Left lung (tissue), 10 donors: Measurements from ENCODE around the gene SIGLEC11. TPM values are rescaled to one million over a fixed set of nuclear protein-coding genes. Genes with fewer than 3 reads are reported as not detected.
"Not testable (repeated sequence)": the region's sequence is repeated elsewhere in the genome, so short reads cannot be mapped to it uniquely, and the experiment has no call there.

Experiments
- ATAC-seq: fragments of 200-7000 bp; cut with Tn5 transposase; one replicate; pipeline ENCODE4 v1.9.1; 2020; ENCODE audit warnings: moderate library complexity
- DNase-seq, 4 donors: peaks; one replicate each; pipeline ENCODE4 v3.0.0-alpha.2; 2013 to 2020
- H3K27ac ChIP-seq, 2 donors: fragments of 200-600 bp; sonication (generic) in 1 of 2; one replicate each; pipeline versions ENCODE4 v1.5.0 to v1.8.0; 2020 to 2021
- H3K27me3 ChIP-seq, 2 donors: fragments of 200-600 bp; sonication (generic) in 1 of 2; one replicate each; pipeline versions ENCODE4 v1.5.0 to v1.8.0; 2020 to 2021
- H3K36me3 ChIP-seq, 2 donors: fragments of 200-600 bp; sonication (generic) in 1 of 2; one replicate each; pipeline versions ENCODE4 v1.5.0 to v1.8.0; 2020 to 2021
- H3K4me1 ChIP-seq, 2 donors: fragments of 200-600 bp; one replicate each; pipeline ENCODE4 v1.8.0; 2021
- H3K4me3 ChIP-seq, 2 donors: fragments of 200-600 bp; sonication (generic) in 1 of 2; one replicate each; pipeline versions ENCODE4 v1.5.0 to v1.8.0; 2020 to 2021; ENCODE audit warnings: mild to moderate bottlenecking in 1 of 2
- H3K9me3 ChIP-seq, 2 donors: fragments of 200-600 bp; sonication (generic) in 1 of 2; one replicate each; pipeline versions ENCODE4 v1.5.0 to v1.8.0; 2020 to 2021
- intact Hi-C, 2 donors: fragments of 100-400 bp; cut with DNase I; formaldehyde crosslinking; loops; one replicate each; pipeline versions ENCODE4 v1.11.2 to v1.14.2; 2022
- polyA plus RNA-seq, 6 donors: library from polyadenylated mRNA; unstranded; fragments of 120-200 nt; gene quantifications; one replicate each; pipeline ENCODE4 v1.2.1, GENCODE V29; 2013; ENCODE audit not compliant: insufficient read length in 6 of 6
- total RNA-seq, 2 donors: library from RNA; stranded (reverse); fragmentation: NEBNext Ultra II Directional; extraction: Animal tissue kit (Norgen Biotek cat#: 25700); gene quantifications; one replicate each; pipeline ENCODE4 v1.2.1, GENCODE V29; 2021
- TF ChIP-seq, protein P1 (sequence below), 2 donors: fragments of 200-600 bp; sonication (generic) in 1 of 2; IDR thresholded peaks; one replicate each; pipeline versions ENCODE4 v1.5.0 to v1.8.0; 2021; ENCODE audit warnings: antibody characterized with exemption in 2 of 2
- donor health status: DM: no; HTN: yes; CAD: no.
- donor health status: DM: no; HTN: no; CAD: no.

Gene SIGLEC11
- total and polyA plus RNA-seq, 8 donors = 0.34 to 4.9 (median 0.73) TPM

DNA sequence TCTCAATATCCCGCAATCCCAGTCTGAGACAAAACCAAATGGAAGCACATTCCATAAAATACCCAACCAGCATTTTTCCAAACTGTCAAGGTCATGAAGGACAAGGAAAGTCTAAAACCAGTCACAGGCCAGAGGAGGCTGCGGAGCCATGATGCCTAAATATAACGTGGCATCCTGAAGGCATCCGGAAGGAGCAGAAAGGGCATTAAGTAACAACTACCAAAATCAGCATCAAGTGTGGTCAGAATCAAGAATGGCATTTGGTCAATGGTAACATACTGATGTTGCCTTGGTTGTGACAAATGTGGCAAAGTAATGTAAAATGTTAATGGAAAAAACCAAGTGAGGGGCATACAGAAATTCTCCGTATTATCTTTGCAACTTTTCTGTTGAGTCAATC is 35.5 kb downstream of the SIGLEC11 start:
- Histone ChIP-seq H3K4me1 (peaks cover 0 to 77% of the 10 kb centered on the region in 2 donors), H3K4me3 (no peak overlapping the region), H3K27me3 (no peaks in the 10 kb centered on the region), H3K9me3 (no peaks in the 10 kb centered on the region), H3K36me3 (peaks cover 0 to 75% of the 10 kb centered on the region in 2 donors), H3K27ac (no peak overlapping the region)
- TF ChIP-seq, protein P1, sequence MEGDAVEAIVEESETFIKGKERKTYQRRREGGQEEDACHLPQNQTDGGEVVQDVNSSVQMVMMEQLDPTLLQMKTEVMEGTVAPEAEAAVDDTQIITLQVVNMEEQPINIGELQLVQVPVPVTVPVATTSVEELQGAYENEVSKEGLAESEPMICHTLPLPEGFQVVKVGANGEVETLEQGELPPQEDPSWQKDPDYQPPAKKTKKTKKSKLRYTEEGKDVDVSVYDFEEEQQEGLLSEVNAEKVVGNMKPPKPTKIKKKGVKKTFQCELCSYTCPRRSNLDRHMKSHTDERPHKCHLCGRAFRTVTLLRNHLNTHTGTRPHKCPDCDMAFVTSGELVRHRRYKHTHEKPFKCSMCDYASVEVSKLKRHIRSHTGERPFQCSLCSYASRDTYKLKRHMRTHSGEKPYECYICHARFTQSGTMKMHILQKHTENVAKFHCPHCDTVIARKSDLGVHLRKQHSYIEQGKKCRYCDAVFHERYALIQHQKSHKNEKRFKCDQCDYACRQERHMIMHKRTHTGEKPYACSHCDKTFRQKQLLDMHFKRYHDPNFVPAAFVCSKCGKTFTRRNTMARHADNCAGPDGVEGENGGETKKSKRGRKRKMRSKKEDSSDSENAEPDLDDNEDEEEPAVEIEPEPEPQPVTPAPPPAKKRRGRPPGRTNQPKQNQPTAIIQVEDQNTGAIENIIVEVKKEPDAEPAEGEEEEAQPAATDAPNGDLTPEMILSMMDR (IDR thresholded peaks at IDR 0.05) = no peak
- DNase-seq = peak in 1 of 4 donors; percentile 2
- ATAC-seq = no peak
- intact Hi-C loops = no loop called here

DNA sequence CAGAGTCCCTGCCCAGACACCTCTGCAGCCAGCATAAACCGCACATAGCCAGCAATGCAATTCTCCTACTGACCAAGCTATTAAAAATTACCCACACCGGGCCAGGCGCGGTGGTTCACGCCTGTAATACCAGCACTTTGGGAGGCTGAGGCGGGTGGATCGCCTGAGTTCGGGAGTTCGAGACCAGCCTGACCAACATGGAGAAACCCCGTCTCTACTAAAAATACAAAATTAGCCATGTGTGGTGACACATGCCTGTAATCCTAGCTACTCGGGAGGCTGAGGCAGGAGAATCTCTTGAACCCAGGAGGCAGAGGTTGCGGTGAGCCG is 36.1 kb downstream of the SIGLEC11 start:
- H3K4me3 ChIP-seq, intact Hi-C loops, ATAC-seq, H3K9me3 ChIP-seq, H3K27ac ChIP-seq, H3K27me3 ChIP-seq: not testable (repeated sequence)
- H3K36me3 ChIP-seq = peaks cover 0 to 77% of the 10 kb centered on the region in 2 donors
- peak in 1 of 4 donors; percentile 37 for DNase-seq
- H3K4me1 ChIP-seq = peaks cover 0 to 71% of the 10 kb centered on the region in 2 donors

DNA sequence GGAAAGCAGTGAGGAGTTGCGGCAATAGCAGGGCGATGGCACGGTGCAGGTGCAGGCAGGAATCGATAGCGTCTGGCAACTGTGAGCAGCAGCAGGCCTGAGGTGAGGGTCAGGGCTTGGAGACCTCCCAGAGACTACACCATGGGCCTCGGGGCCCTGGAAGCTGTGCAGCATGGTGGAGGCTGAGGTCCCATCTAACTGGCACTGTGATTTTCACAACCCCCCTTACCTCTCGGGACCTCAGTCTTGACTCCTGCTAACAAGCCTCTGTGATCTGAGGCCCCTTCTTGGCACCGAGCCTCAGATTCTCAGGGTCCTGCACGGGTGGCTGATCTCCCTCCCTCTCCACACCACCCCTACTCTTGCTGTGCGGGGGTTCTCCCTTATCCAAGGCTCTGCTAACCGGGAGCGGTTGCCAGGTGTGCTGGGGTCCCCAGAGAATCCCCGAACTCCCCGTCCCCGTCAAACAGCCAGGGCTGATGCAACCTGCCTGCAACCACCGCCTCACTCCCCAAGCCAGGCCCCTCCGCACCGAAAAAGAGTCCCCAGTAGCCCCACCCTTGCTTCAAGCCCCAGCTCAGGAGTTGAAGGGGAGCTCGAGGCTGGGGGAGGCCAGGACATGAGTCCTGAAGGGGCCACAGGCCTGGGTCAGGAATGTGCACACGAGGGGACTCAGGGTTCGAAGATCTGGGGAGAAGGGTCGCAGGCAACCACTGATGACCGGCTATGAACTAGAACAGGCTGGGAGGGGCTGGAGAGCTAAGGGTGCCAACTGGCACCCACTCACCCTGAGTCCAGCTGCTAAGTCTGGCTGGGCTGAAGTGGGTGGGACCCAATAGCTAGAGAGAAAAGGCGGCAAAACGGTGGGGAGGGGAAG is 36.7 kb downstream of the SIGLEC11 start:
- Histone ChIP-seq H3K27me3 (no peaks in the 10 kb centered on the region), H3K4me3 (no peak overlapping the region), H3K4me1 (peaks cover 0 to 69% of the 10 kb centered on the region in 2 donors), H3K9me3 (no peaks in the 10 kb centered on the region), H3K36me3 (peaks cover 0 to 77% of the 10 kb centered on the region in 2 donors), H3K27ac (no peak overlapping the region)
- ATAC-seq = no peak
- intact Hi-C loops = no loop called here
- TF ChIP-seq, protein P1 (IDR thresholded peaks at IDR 0.05) = no peak
- peak in 1 of 4 donors; percentile 49 for DNase-seq

DNA sequence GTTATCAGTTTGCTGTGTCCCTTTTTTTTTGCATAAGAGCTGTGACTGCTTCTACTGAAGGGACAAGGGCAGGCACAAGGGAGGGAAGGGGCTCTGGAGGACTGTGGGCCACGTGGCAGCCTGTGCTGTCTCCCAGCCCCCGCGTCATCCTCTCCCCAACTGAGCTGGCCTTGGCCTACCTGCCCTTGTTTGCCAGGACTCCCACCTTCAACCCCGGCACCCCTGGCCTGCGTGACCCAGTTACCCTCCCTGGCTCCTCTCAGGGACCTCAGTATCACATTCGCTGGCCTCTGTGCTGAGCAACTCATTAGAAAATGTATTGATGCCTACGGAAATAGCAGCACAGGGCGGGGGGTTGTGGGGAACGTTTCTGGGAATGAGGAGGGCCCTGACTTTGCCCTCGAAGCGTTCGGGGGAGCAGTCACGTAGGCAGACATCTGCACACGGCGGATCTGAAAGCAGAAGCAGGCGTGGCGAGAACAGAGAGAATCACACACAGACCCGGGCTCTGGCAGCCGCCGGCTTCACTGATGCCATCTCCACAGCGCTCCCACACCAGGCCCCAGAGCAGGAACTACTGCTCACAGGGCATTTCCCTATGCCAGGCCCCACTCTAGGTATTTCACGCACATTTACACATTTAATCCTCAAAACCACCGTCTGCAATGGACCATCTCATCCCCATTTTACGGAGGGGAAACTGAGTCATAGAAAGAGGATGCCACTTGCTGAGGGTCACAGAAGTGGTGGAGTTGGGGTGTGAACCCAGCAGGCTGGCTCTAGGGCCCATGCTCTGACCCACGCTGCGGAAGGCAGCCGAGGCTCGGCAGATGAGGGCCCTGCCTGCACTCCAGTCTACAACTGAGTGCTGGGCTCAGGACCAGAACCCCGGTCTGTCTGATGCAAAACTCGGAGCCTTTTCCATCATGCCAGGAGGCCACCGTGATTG is 37.6 kb downstream of the SIGLEC11 start:
- Histone ChIP-seq H3K4me1 (peaks cover 0 to 67% of the 10 kb centered on the region in 2 donors), H3K36me3 (peaks cover 0 to 80% of the 10 kb centered on the region in 2 donors), H3K9me3 (no peaks in the 10 kb centered on the region), H3K27me3 (no peaks in the 10 kb centered on the region), H3K4me3 (no peak overlapping the region), H3K27ac (no peak overlapping the region)
- intact Hi-C loops = no loop called here
- TF ChIP-seq, protein P1 (IDR thresholded peaks at IDR 0.05) = no peak
- DNase-seq (peak in 1 of 4 donors; percentile 57), ATAC-seq (peak; percentile 31)

DNA sequence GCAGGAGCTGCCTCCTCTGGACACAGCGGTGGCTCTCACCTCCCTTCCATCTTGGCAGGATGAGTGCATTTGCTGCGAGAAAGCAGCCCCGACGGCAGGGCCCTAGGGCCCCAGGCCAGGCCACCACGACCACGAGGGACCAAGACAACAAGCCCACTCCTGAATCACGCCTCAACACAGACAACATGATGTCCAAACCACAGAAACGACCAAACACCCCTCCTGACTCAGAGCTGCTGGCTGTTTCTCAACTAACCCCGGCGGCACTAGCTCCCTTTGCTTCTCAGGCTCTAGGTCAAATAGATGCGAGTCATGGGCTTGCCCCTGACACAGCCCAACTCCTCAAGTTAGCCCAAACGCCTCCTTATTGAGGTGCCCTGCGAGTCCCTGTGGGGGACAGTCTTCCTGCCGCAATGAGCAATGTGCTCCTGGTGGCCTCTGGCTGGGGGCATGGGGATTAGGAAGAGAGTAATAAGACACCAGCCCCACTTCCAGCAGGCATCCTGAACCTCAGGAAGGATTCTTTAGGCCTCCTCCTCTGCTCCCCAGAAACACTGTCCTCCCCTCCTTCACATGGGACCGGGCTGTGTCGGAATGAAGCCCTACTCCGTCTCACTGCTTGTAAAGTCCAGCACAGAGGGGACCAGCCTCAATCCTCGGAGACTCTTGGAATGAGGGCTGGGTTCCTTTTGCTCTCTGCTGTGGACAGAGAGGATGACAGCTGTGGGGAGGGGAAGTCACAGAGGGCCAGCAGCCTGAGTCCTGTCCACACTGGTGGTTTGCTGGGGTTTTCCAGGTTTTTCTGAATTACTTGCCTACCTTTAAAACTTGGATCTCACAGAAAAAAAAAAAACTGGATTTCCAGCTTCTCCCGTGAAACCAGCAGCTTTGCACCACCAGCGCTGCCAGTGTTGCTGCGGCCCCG is 38.8 kb downstream of the SIGLEC11 start:
- peaks cover 0 to 82% of the 10 kb centered on the region in 2 donors for H3K36me3 ChIP-seq

More for the DNA sequence above, 38.8 kb downstream of the SIGLEC11 start:
- H3K4me1 ChIP-seq = peaks cover 0 to 67% of the 10 kb centered on the region in 2 donors
- DNase-seq (peak in 1 of 4 donors; percentile 60), ATAC-seq (no peak)
- TF ChIP-seq, protein P1 (IDR thresholded peaks at IDR 0.05) = no peak
- H3K4me3 ChIP-seq = no peak overlapping the region
- no peak overlapping the region for H3K27ac ChIP-seq
- intact Hi-C loops = no loop called here
- no peaks in the 10 kb centered on the region for H3K27me3 ChIP-seq
- H3K9me3 ChIP-seq = no peaks in the 10 kb centered on the region
